DOHH2 (cell line): ENCODE measurements around the gene NDUFC1.

ENCODE experiments used
- H3F3A ChIP-seq: fragments of 200-600 bp; sonication (generic), shearing (Covaris generic); 2 replicates; pipeline ENCODE4 v1.6.0; 2016; ENCODE audit warnings: antibody characterized with exemption, mild to moderate bottlenecking; ENCODE audit not compliant: control insufficient read depth, insufficient read depth
- H3K27ac ChIP-seq: fragments of 200-600 bp; sonication (generic); 2 replicates; pipeline ENCODE4 v1.5.1; 2014; ENCODE audit warnings: low read depth, mild to moderate bottlenecking, low read length, moderate library complexity
- H3K27me3 ChIP-seq: fragments of 200-600 bp; sonication (generic); 2 replicates; pipeline ENCODE4 v1.6.1; 2014; ENCODE audit warnings: mild to moderate bottlenecking, low read length, mixed read lengths; ENCODE audit not compliant: control insufficient read depth
- H3K36me3 ChIP-seq: fragments of 200-600 bp; sonication (generic); 2 replicates; pipeline ENCODE4 v1.6.1; 2014; ENCODE audit warnings: mild to moderate bottlenecking, low read length, moderate library complexity, mixed read lengths; ENCODE audit not compliant: control insufficient read depth
- H3K4me1 ChIP-seq: fragments of 200-600 bp; sonication (generic); 2 replicates; pipeline ENCODE4 v1.6.1; 2014; ENCODE audit warnings: mild to moderate bottlenecking, low read length, mixed read lengths; ENCODE audit not compliant: control insufficient read depth
- H3K4me2 ChIP-seq: fragments of 200-600 bp; sonication (generic); 2 replicates; pipeline ENCODE4 v1.6.0; 2014; ENCODE audit warnings: mild to moderate bottlenecking, low read length, moderate library complexity
- H3K4me3 ChIP-seq: fragments of 200-600 bp; sonication (generic); 2 replicates; pipeline ENCODE4 v1.5.1; 2014; ENCODE audit warnings: mild to moderate bottlenecking, low read length, mixed read lengths
- H3K79me2 ChIP-seq: fragments of 200-600 bp; sonication (generic); 2 replicates; pipeline ENCODE4 v1.6.1; 2014; ENCODE audit warnings: mild to moderate bottlenecking, low read length, mixed read lengths; ENCODE audit not compliant: control insufficient read depth
- H3K9me2 ChIP-seq: fragments of 200-600 bp; sonication (generic); replicated peaks from 2 replicates; pipeline ENCODE4 v1.6.1; 2014; ENCODE audit warnings: mild to moderate bottlenecking, low read length, mixed read lengths; ENCODE audit not compliant: control insufficient read depth
- H3K9me3 ChIP-seq: fragments of 200-600 bp; sonication (generic); 2 replicates; pipeline ENCODE4 v1.6.1; 2014; ENCODE audit warnings: antibody characterized with exemption, low read length, mixed read lengths; ENCODE audit not compliant: control insufficient read depth, insufficient read depth
- H4K20me1 ChIP-seq: fragments of 200-600 bp; sonication (generic); 2 replicates; pipeline ENCODE4 v1.6.0; 2014; ENCODE audit warnings: low read depth, mild to moderate bottlenecking, antibody characterized with exemption, low read length, moderate library complexity; ENCODE audit not compliant: control insufficient read depth, insufficient read depth
- CTCF ChIP-seq: fragments of 200-600 bp; sonication (generic); IDR thresholded peaks from one replicate; pipeline ENCODE4 v1.5.1; 2014; ENCODE audit warnings: antibody characterized with exemption, mild to moderate bottlenecking, low read depth, low read length; ENCODE audit not compliant: poor library complexity, severe bottlenecking
- EZH2phosphoT487 ChIP-seq: fragments of 200-600 bp; sonication (generic); IDR thresholded peaks from 2 replicates; pipeline ENCODE4 v1.6.1; 2017; ENCODE audit warnings: borderline replicate concordance, mild to moderate bottlenecking, antibody characterized with exemption, low read length, moderate library complexity, mixed read lengths

NDUFC1 gene

GRCh38 chr4:139247241-139247640 lies 55.0 kb downstream of the NDUFC1 start:
- Histone ChIP-seq H3F3A (0 out of 2 replicates have a peak, but pooled peaks cover 2% of the 10 kb centered on the region), H3K27me3 (no peaks in the 10 kb centered on the region), H3K4me3 (no peak overlapping the region), H4K20me1 (no peaks in the 10 kb centered on the region), H3K36me3 (no peaks in the 10 kb centered on the region), H3K27ac (no peak overlapping the region), H3K79me2 (no peaks in the 10 kb centered on the region), H3K9me2 (no peaks in the 10 kb centered on the region), H3K4me2 (no peak overlapping the region), H3K9me3 (no peaks in the 10 kb centered on the region), H3K4me1 (no peaks in the 10 kb centered on the region)
- no peak for TF ChIP-seq CTCF

- H3K27ac ChIP-seq: no peak overlapping the region
- no peak overlapping the region for H3K4me2 ChIP-seq
- no peaks in the 10 kb centered on the region for H3K9me2 ChIP-seq
- no peak overlapping the region for H3K4me3 ChIP-seq
- no peaks in the 10 kb centered on the region for H3K79me2 ChIP-seq
- H4K20me1 ChIP-seq: no peaks in the 10 kb centered on the region
- H3K36me3 ChIP-seq: no peaks in the 10 kb centered on the region
- H3K9me3 ChIP-seq: no peaks in the 10 kb centered on the region
- H3K4me1 ChIP-seq: no peaks in the 10 kb centered on the region
- H3F3A ChIP-seq: 0 out of 2 replicates have a peak, but pooled peaks cover 2% of the 10 kb centered on the region
- no peaks in the 10 kb centered on the region for H3K27me3 ChIP-seq
- TF ChIP-seq CTCF: no peak
- no peak for TF ChIP-seq EZH2phosphoT487
Observed at GRCh38 chr4:139246166-139246565, 56.1 kb downstream of the NDUFC1 start.

GRCh38 chr4:139245590-139245989 lies 56.7 kb downstream of the NDUFC1 start:
- no peaks in the 10 kb centered on the region for H4K20me1 ChIP-seq
- no peak overlapping the region for H3K27ac ChIP-seq
- H3K4me3 ChIP-seq: no peak overlapping the region
- H3K9me2 ChIP-seq: no peaks in the 10 kb centered on the region
- H3K9me3 ChIP-seq: no peaks in the 10 kb centered on the region
- no peak for TF ChIP-seq CTCF
- TF ChIP-seq EZH2phosphoT487: no peak
- 0 out of 2 replicates have a peak, but pooled peaks cover 2% of the 10 kb centered on the region for H3F3A ChIP-seq
- H3K79me2 ChIP-seq: no peaks in the 10 kb centered on the region
- H3K27me3 ChIP-seq: no peaks in the 10 kb centered on the region
- H3K4me2 ChIP-seq: no peak overlapping the region
- no peaks in the 10 kb centered on the region for H3K4me1 ChIP-seq
- H3K36me3 ChIP-seq: no peaks in the 10 kb centered on the region
